Spinal cord (tissue), 10 donors: ENCODE measurements around the gene DLG4. TPM values are rescaled to one million over a fixed set of nuclear protein-coding genes. Genes with fewer than 3 reads are reported as not detected.

Source experiments
- DNase-seq, 6 donors: peaks; one replicate each; pipeline versions ENCODE4 v3.0.0 to v3.0.0-alpha.2; 2013 to 2015; ENCODE audit warnings: low spot score in 6 of 6, low read depth in 4 of 6
- H3K27ac ChIP-seq: one replicate; pipeline ENCODE4 v1.5.1; 2013; ENCODE audit warnings: low read depth, low read length, control low read depth
- H3K27me3 ChIP-seq: one replicate; pipeline ENCODE4 v1.6.1; 2013; ENCODE audit warnings: low read length; ENCODE audit not compliant: control insufficient read depth, insufficient read depth
- H3K36me3 ChIP-seq: one replicate; pipeline ENCODE4 v1.6.1; 2013; ENCODE audit warnings: low read length; ENCODE audit not compliant: control insufficient read depth, insufficient read depth
- H3K4me1 ChIP-seq: one replicate; pipeline ENCODE4 v1.6.1; 2013; ENCODE audit warnings: low read length; ENCODE audit not compliant: control insufficient read depth, insufficient read depth
- H3K4me3 ChIP-seq: one replicate; pipeline ENCODE4 v1.5.1; 2013; ENCODE audit warnings: low read depth, low read length, control low read depth
- H3K9me3 ChIP-seq: one replicate; pipeline ENCODE4 v1.6.1; 2013; ENCODE audit warnings: low read length; ENCODE audit not compliant: control insufficient read depth, insufficient read depth
- WGBS: methylation state at CpG from one replicate; pipeline ENCODE4 v1.1.5; 2013; ENCODE audit warnings: missing lambda C conversion rate; ENCODE audit not compliant: insufficient coverage; 5-methylcytosine and 5-hydroxymethylcytosine counted together
- polyA plus RNA-seq, 2 donors: library from polyadenylated mRNA; unstranded; fragments of 120-200 nt; gene quantifications; one replicate each; pipeline ENCODE4 v1.2.1, GENCODE V29; 2013; ENCODE audit not compliant: insufficient read length in 2 of 2
- total RNA-seq, 2 donors: library from RNA; depleted of rRNA in 1 of 2; stranded (reverse); fragments of 120-200 nt in 1 of 2; fragments of >200 nt in 1 of 2; gene quantifications; one replicate each; pipeline versions ENCODE4 v1.2.3 to v1.2.4, GENCODE V29; 2013 to 2014
- donor health status: healthy.

DLG4 gene
- total and polyA plus RNA-seq, 4 donors, result 50.6 to 203 (median 138) TPM

DNA sequence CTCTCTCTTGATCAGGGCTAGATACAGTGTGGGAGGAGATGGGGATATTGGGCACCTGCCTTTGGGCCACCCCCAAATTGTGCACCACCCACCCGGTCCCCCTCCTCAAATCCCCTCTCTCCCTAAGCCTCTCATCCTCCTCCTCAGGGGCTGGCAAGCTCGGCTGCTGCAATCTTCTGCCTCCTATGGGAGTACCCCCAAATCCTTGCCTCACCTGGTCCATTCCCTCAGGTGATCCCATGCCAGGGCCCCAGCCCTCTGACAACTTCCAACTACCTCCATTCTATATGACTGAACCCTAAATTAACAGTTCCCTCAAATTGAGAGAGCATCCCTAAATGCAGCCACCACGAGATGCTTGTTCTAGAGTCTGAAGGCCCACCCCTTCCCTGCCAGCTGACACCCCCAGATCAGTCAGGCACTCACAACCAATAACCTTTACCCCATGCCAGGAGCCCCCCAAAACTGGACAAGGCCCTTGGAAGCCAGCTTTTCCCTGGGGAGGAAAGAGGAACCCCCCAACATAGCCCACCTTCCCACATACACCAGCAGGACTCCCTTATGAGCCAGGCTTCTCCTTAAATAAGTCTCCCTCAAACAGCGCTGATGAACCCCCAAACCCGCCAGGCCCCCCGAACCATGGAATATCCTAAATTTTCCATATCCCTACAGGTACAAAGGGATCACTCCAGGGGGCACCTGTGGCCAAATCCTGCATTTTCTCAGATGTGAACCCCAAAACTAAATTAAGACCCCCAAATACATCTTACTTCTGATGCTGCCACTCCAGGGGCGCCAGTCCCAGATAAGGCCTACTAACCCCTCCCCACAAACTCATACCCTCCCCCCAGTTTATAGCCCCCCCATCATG lies 3.2 kb downstream of the DLG4 start:
- Histone ChIP-seq H3K27ac (peak overlapping the region; percentile 78), H3K27me3 (no peaks in the 10 kb centered on the region), H3K4me3 (peak overlapping the region; percentile 49), H3K4me1 (peaks cover 89% of the 10 kb centered on the region), H3K9me3 (no peaks in the 10 kb centered on the region), H3K36me3 (peaks cover 11% of the 10 kb centered on the region)
- no peak for DNase-seq
- 10% methylated on average over 7 of the region's 7 CpGs for WGBS

DNA sequence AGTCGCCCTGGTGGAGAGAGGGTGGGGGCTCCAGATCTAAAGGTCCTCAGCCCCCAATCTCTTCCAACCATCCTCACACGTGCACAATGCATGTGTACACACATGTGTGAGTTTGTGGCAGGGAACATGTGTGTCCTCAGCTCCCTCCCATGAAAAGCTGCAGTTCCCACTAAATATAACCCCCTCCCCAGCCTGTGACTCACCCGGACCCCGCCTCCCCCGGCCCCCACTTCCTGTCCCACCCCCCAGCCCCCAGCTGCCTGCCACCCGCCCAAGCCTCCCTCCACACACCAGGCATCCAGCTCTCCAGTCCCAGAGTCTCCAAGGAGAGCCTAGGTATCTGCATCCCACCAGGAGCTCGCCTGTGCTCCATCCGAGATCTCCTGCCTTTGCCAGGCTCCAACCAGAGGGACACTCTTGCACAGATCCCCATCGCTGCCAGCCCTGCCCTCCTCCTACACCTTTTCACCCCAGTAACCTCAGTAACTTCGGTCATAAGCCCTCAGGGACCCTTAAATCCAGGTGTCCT lies 3.9 kb downstream of the DLG4 start:
- H3K4me1 ChIP-seq, result peaks cover 87% of the 10 kb centered on the region
- H3K27ac ChIP-seq, result peak overlapping the region; percentile 99
- WGBS, result 8% methylated on average over 4 of the region's 10 CpGs
- no peaks in the 10 kb centered on the region for H3K27me3 ChIP-seq
- DNase-seq, result no peak
- H3K9me3 ChIP-seq, result no peaks in the 10 kb centered on the region
- H3K36me3 ChIP-seq, result peaks cover 3% of the 10 kb centered on the region
- H3K4me3 ChIP-seq, result peak overlapping the region; percentile 72

DNA sequence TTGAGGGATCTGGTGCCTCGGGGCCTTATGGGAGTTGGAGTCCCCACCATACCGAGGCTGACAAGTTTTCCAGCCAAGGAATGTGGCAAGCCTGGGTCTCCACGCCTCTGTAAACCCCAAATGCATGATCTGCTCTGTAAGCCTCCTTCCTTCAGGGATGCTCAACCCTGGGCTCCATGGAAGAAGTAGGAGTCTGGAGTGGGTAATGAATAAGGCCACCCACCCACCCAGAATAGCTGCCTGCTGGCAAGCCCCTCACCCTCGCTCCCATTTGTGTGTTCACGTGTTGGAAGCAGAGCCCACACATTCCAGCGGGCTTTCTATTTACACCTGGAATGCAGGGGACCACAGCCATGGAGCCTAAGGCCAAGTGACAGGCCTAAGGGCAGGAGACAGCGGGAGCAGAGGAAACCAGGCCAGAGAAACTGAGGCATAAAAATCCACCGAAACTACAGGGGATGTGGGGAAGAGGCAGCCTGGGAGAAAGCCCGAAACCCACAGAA lies 4.4 kb downstream of the DLG4 start:
- Histone ChIP-seq H3K4me3 (peak overlapping the region; percentile 72), H3K27ac (peak overlapping the region; percentile 99), H3K36me3 (no peaks in the 10 kb centered on the region), H3K9me3 (no peaks in the 10 kb centered on the region), H3K4me1 (peaks cover 85% of the 10 kb centered on the region), H3K27me3 (no peaks in the 10 kb centered on the region)
- peak in 2 of 6 donors; percentile 80 to 85 for DNase-seq
- WGBS, result 0% methylated on average over 6 of the region's 9 CpGs

DNA sequence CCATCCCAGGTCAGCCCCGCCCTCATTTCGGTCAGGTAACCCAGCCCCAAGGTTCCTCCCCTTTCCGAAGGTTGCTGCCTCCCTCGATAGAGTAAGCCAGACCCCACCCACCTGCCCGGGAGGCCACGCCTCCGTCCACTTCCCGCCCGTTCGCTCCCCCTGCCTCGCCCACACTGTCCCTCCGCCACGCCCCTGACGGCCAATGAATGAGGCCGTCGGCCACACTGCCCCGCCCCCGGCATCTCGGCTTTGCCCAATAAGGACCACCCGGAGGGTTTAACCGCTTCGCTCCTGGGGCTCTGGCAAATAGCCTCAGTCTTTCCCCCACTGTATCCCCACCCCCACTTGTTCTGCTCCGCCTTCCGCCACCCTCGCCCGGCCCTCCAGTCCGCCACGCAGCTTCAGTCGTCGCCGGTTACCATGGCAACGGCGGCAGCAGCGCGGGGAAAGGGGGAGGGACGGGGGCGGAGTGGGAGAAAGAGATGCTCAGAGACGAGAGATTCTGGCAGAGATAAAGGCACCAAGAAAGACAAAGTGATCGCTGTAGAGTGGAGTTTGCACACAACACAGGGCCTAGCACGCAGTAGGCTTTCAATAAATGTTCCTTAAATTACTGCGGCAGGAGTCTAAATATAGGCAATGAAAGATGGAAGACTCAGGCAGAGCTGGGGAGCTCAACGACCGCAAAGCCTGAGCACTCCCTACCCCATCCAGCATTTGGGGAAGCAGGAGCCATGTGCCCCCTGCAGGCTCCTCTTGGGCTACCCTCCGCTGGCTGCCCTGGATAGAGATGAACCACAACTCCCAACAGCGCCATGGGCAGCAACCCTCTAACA lies 5.1 kb downstream of the DLG4 start:
- Histone ChIP-seq H3K9me3 (no peaks in the 10 kb centered on the region), H3K27me3 (no peaks in the 10 kb centered on the region), H3K36me3 (no peaks in the 10 kb centered on the region), H3K4me3 (peak overlapping the region; percentile 72), H3K27ac (peak overlapping the region; percentile 99), H3K4me1 (peaks cover 81% of the 10 kb centered on the region)
- peak; percentile 91 to 100 (median 98) for DNase-seq
- WGBS, result 0% methylated on average over 36 of the region's 45 CpGs

DNA sequence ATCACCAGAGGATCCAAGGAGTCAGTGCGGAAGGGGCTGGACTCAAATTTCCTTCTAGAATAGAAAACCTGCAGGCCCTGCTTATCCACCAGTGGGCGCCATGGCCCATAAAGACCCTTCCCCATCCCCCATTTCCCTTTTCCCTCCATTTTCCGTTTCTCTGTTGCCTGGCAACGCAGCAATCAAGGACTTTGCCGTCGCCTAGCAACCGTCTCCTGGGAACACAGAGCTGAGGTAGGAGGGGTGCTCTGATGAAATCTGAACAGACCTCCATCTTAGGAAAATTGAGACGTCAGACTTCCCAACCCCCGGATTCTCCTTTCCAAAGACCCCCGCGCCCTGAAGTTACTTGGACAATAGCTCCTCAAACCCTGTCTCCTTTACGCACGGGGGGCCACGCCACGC lies 5.7 kb downstream of the DLG4 start:
- H3K4me1 ChIP-seq, result peaks cover 80% of the 10 kb centered on the region
- H3K36me3 ChIP-seq, result peaks cover 4% of the 10 kb centered on the region
- H3K27ac ChIP-seq, result peak overlapping the region; percentile 99
- H3K9me3 ChIP-seq, result no peaks in the 10 kb centered on the region
- no peaks in the 10 kb centered on the region for H3K27me3 ChIP-seq
- WGBS, result 0% methylated on average over 9 of the region's 15 CpGs
- peak in 5 of 6 donors; percentile 93 to 100 (median 98) for DNase-seq
- peak overlapping the region; percentile 72 for H3K4me3 ChIP-seq

DNA sequence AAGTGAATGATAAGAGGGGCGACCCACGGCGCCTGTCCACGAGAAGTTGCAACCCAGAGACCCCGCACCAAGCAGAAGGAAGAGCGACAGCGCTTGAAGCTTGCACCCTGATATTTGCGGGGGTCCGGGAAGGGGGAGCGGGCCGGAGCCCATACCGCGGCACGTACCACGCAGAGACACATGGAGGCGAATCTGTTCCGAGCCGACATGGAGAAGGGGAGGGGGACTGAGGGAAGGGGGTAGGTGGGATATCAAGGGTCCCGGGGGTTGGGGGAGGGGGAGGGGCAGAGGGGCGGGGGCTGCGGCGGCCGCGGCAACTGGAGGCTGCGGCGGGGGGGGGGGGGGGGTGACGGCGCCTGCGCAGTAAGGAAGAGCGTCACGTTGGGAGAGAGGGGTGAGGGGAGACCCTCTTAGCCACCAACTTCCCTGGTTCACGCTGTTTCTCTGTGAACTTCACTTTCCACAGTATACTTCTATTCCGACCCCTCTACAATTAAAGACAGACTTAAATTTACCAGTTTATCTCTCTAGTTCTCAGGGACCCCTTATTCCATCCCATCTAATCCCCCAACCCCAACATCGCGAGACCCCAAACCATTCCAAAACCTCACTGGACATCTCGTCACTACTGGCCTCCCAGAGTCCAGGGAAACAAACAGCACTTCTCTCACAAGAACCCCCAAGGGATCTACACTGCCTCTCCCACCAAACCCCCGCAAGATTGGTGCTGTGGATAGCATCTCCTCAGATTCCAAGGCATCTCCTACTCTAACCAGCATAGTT lies 8.0 kb downstream of the DLG4 start:
- Histone ChIP-seq H3K27ac (no peak overlapping the region), H3K4me3 (peak overlapping the region; percentile 14)

DNA sequence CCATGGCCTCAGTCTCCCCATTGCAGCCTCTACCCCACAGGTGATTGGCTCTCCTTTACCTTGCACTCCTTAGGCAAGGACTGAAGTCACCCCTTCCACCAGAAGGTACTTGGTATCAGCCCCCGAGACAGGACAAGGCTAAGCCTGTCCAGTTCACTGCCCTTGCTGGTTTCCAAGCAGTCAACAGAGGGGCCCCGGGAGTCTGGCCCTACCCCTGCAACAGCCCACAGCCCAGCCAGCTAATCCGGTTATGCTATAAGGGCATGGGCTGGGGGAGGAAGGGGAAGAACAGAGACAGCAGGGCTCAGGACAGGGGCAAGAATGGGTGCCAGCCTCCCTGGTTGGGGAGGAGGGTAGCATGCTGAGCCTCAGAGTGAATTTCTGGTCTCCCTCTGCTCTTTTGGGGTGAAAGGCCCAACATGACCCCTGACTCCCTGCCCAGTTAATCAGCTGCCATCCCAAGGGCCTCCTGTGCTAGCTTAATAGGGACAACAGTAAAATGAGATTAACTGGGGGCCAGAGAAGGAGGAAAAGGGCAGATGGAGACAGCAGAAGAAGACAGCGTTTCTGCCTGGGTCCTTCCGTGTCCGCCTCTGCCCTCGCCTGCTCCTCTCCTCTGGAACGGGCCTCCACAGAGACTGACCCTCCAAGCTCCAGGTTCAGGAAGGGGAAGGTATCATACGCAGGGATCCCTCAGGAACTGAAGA lies 10.7 kb downstream of the DLG4 start:
- Histone ChIP-seq H3K4me1 (peaks cover 82% of the 10 kb centered on the region), H3K36me3 (peaks cover 26% of the 10 kb centered on the region), H3K27me3 (no peaks in the 10 kb centered on the region), H3K4me3 (no peak overlapping the region), H3K9me3 (no peaks in the 10 kb centered on the region), H3K27ac (no peak overlapping the region)
- DNase-seq, result no peak
- 80% methylated on average over 7 of the region's 9 CpGs for WGBS

More for the DNA sequence above, 8.0 kb downstream of the DLG4 start:
- peaks cover 82% of the 10 kb centered on the region for H3K4me1 ChIP-seq
- DNase-seq, result peak in 1 of 6 donors; percentile 71
- H3K36me3 ChIP-seq, result peaks cover 20% of the 10 kb centered on the region
- 15% methylated on average over 15 of the region's 37 CpGs for WGBS
- H3K27me3 ChIP-seq, result no peaks in the 10 kb centered on the region
- H3K9me3 ChIP-seq, result no peaks in the 10 kb centered on the region

GRCh38 chr17:7208027-7208571 lies 11.5 kb downstream of the DLG4 start:
- Histone ChIP-seq H3K27me3 (no peaks in the 10 kb centered on the region), H3K27ac (no peak overlapping the region), H3K9me3 (no peaks in the 10 kb centered on the region), H3K4me1 (peaks cover 78% of the 10 kb centered on the region), H3K36me3 (peaks cover 34% of the 10 kb centered on the region), H3K4me3 (no peak overlapping the region)
- 30% methylated on average over 17 of the region's 21 CpGs for WGBS
- DNase-seq, result no peak
